22Rv1 (cell line): ENCODE data around the gene OPRM1.

ENCODE experiments used
- CTCF ChIP-seq: fragments of 450-650 bp; IDR thresholded peaks from 2 replicates; pipeline ENCODE4 v1.5.1; 2017; ENCODE audit warnings: mild to moderate bottlenecking
- ZFX ChIP-seq: fragments of 450-650 bp; IDR thresholded peaks from 2 replicates; pipeline ENCODE4 v1.6.1; 2017; ENCODE audit warnings: antibody characterized with exemption, borderline replicate concordance

- TF ChIP-seq CTCF (no peak), ZFX (no peak)
Observed at GRCh38 chr6:154053141-154053540, 14.1 kb downstream of the OPRM1 start.
